ENCODE results near the gene TYK2. TPM values are rescaled to one million over a fixed set of nuclear protein-coding genes. Genes with fewer than 3 reads are reported as not detected.

The TYK2 gene
- total and polyA plus RNA-seq, 9 of the 15 experiments (the other 6 are each of a cell fraction or from before 2014, with no cell fraction given), result 15.0 to 182 (median 85.9) TPM

- TF ChIP-seq ZBTB12 (CRISPR knock-in tag; IDR thresholded peaks at IDR 0.05) (peak; percentile 100), MTA1 (IDR thresholded peaks at IDR 0.05; ENCODE audit: borderline replicate concordance) (peak; percentile 52; the same call in 1 of the 2 replicates), SFPQ (IDR thresholded peaks at IDR 0.05; ENCODE audit: low read depth, low read length) (no peak), ZBTB9 (CRISPR knock-in tag; IDR thresholded peaks at IDR 0.05) (peak; percentile 94; the same call in 1 of the 2 replicates), MCM7 (IDR thresholded peaks at IDR 0.05) (no peak), NFE2L1 (tag; IDR thresholded peaks at IDR 0.05; ENCODE audit: borderline replicate concordance, low read depth) (no peak), HNRNPH1 (optimal IDR thresholded peaks at IDR 0.05; ENCODE audit: low read depth, low read length) (no peak), SNRNP70 (optimal IDR thresholded peaks at IDR 0.05; ENCODE audit: low read depth, low read length) (no peak), SMAD4 (CRISPR knock-in tag; conservative IDR thresholded peaks at IDR 0.05) (peak; percentile 91), CLOCK (CRISPR knock-in tag; IDR thresholded peaks at IDR 0.05; ENCODE audit: borderline replicate concordance) (no peak), RBM39 (optimal IDR thresholded peaks at IDR 0.05; ENCODE audit: low read depth, low read length) (peak; percentile 85), GTF2A2 (tag; IDR thresholded peaks at IDR 0.05) (no peak), EZH2 (IDR thresholded peaks at IDR 0.05; ENCODE audit: borderline replicate concordance, low read depth, low read length) (no peak), SP1 (CRISPR knock-in tag; IDR thresholded peaks at IDR 0.05) (peak; percentile 100), E4F1 (CRISPR knock-in tag; IDR thresholded peaks at IDR 0.05; ENCODE audit: borderline replicate concordance) (no peak), ZNF830 (CRISPR knock-in tag; IDR thresholded peaks at IDR 0.05) (no peak), TEAD1 (CRISPR knock-in tag; IDR thresholded peaks at IDR 0.05) (peak; percentile 77 to 86; a peak in 3 of 4 replicates)
These were observed 36.2 kb upstream of the TYK2 start (continued) for GRCh38 chr19:10416380-10417257.

Measured in K562 (cell line).